ENCODE data around the gene ATP6V1E1. TPM values are rescaled to one million over a fixed set of nuclear protein-coding genes. Genes with fewer than 3 reads are reported as not detected.

ATP6V1E1 gene
- total and polyA plus RNA-seq, 2 donors (not counting 1 experiment from before 2014, with no cell fraction given), result 182 to 238 TPM

- no peak overlapping the region for H3K9ac ChIP-seq (ENCODE audit: insufficient read depth, low read length)
- TF ChIP-seq CTCF (conservative IDR thresholded peaks at IDR 0.05 in 1 of 2, IDR thresholded peaks at IDR 0.05 in 1 of 2; ENCODE audit: low read depth in 1 of 2, low read length in 2 of 2) (no peak), EZH2 (IDR thresholded peaks at IDR 0.05; ENCODE audit: low read length, missing control alignments) (no peak)
- peaks cover 6% of the 10 kb centered on the region for H3K79me2 ChIP-seq (ENCODE audit: control insufficient read depth, insufficient read depth, low read length)
- H3K27me3 ChIP-seq (ENCODE audit: control insufficient read depth, insufficient read depth, low read length), result no peaks in the 10 kb centered on the region
- peaks cover 3% of the 10 kb centered on the region for H3K36me3 ChIP-seq (ENCODE audit: control insufficient read depth, insufficient read depth, low read length)
- H3K4me1 ChIP-seq (ENCODE audit: control insufficient read depth, extremely low read depth, insufficient read depth, low read length), result no peaks in the 10 kb centered on the region
- no peak overlapping the region for H3K27ac ChIP-seq (ENCODE audit: insufficient read depth, low read length)
- H2AFZ ChIP-seq (ENCODE audit: low read length), result no peak overlapping the region
- no peak overlapping the region for H3K4me3 ChIP-seq (replicated peaks in 1 of 4; ENCODE audit: control extremely low read depth in 1 of 4, insufficient read depth in 1 of 4, low read depth in 3 of 4, low read length in 4 of 4)
- no peaks in the 10 kb centered on the region for H3K9me3 ChIP-seq (ENCODE audit: control insufficient read depth, insufficient read depth, low read depth, low read length)
- DNase-seq (ENCODE audit: low read depth in 2 of 2), result no peak
- H4K20me1 ChIP-seq (ENCODE audit: control insufficient read depth, extremely low read depth, insufficient read depth, low read length), result no peaks in the 10 kb centered on the region
- no peak overlapping the region for H3K4me2 ChIP-seq (ENCODE audit: extremely low read depth, insufficient read depth, low read length)
Observed at GRCh38 chr22:17607891-17608521, 20.5 kb downstream of the ATP6V1E1 start.

GRCh38 chr22:17606496-17606895 lies 22.1 kb downstream of the ATP6V1E1 start:
- TF ChIP-seq EZH2 (IDR thresholded peaks at IDR 0.05; ENCODE audit: low read length, missing control alignments) (no peak), CTCF (conservative IDR thresholded peaks at IDR 0.05 in 1 of 2, IDR thresholded peaks at IDR 0.05 in 1 of 2; ENCODE audit: low read depth in 1 of 2, low read length in 2 of 2) (no peak)
- H3K4me1 ChIP-seq (ENCODE audit: control insufficient read depth, extremely low read depth, insufficient read depth, low read length), result no peaks in the 10 kb centered on the region
- no peak overlapping the region for H3K27ac ChIP-seq (ENCODE audit: insufficient read depth, low read length)
- no peaks in the 10 kb centered on the region for H3K27me3 ChIP-seq (ENCODE audit: control insufficient read depth, insufficient read depth, low read length)
- H3K79me2 ChIP-seq (ENCODE audit: control insufficient read depth, insufficient read depth, low read length), result peaks cover 5% of the 10 kb centered on the region
- H4K20me1 ChIP-seq (ENCODE audit: control insufficient read depth, extremely low read depth, insufficient read depth, low read length), result no peaks in the 10 kb centered on the region
- peaks cover under 1% of the 10 kb centered on the region for H3K36me3 ChIP-seq (ENCODE audit: control insufficient read depth, insufficient read depth, low read length)
- no peak overlapping the region for H3K4me3 ChIP-seq (replicated peaks in 1 of 4; ENCODE audit: control extremely low read depth in 1 of 4, insufficient read depth in 1 of 4, low read depth in 3 of 4, low read length in 4 of 4)
- no peak overlapping the region for H3K4me2 ChIP-seq (ENCODE audit: extremely low read depth, insufficient read depth, low read length)
- H2AFZ ChIP-seq (ENCODE audit: low read length), result no peak overlapping the region
- H3K9me3 ChIP-seq (ENCODE audit: control insufficient read depth, insufficient read depth, low read depth, low read length), result no peaks in the 10 kb centered on the region
- no peak overlapping the region for H3K9ac ChIP-seq (ENCODE audit: insufficient read depth, low read length)
- peak; percentile 6 to 30 for DNase-seq (ENCODE audit: low read depth in 2 of 2)

DNA sequence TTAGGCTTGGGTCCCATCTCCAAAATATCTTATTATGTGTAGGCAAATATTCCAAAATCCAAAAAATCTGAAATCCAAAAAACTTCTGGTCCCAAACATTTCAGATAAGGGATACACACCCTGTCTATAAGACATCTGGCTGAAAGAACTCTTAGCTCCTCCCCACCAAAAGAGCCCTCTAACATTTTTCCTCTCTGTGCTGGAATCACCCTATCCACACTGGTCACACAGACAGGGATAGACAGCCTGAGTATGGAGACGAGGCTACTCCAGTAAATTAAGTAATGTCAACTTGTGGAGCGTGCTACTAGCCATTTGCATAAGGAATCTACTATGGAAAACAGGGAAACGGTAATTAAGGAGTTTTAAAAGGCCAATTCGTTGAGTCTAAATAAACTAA lies 24.9 kb downstream of the ATP6V1E1 start:
- Histone ChIP-seq H3K27ac (ENCODE audit: insufficient read depth, low read length) (no peak overlapping the region), H2AFZ (ENCODE audit: low read length) (no peak overlapping the region), H3K4me3 (replicated peaks in 1 of 4; ENCODE audit: control extremely low read depth in 1 of 4, insufficient read depth in 1 of 4, low read depth in 3 of 4, low read length in 4 of 4) (no peak overlapping the region), H4K20me1 (ENCODE audit: control insufficient read depth, extremely low read depth, insufficient read depth, low read length) (no peaks in the 10 kb centered on the region), H3K9me3 (ENCODE audit: control insufficient read depth, insufficient read depth, low read depth, low read length) (no peaks in the 10 kb centered on the region), H3K79me2 (ENCODE audit: control insufficient read depth, insufficient read depth, low read length) (peaks cover 4% of the 10 kb centered on the region), H3K4me2 (ENCODE audit: extremely low read depth, insufficient read depth, low read length) (no peak overlapping the region), H3K4me1 (ENCODE audit: control insufficient read depth, extremely low read depth, insufficient read depth, low read length) (no peaks in the 10 kb centered on the region), H3K27me3 (ENCODE audit: control insufficient read depth, insufficient read depth, low read length) (no peaks in the 10 kb centered on the region), H3K36me3 (ENCODE audit: control insufficient read depth, insufficient read depth, low read length) (peaks cover 6% of the 10 kb centered on the region), H3K9ac (ENCODE audit: insufficient read depth, low read length) (no peak overlapping the region)
- DNase-seq (ENCODE audit: low read depth in 2 of 2), result no peak
- TF ChIP-seq CTCF (conservative IDR thresholded peaks at IDR 0.05 in 1 of 2, IDR thresholded peaks at IDR 0.05 in 1 of 2; ENCODE audit: low read depth in 1 of 2, low read length in 2 of 2) (no peak), EZH2 (IDR thresholded peaks at IDR 0.05; ENCODE audit: low read length, missing control alignments) (no peak)

All from fibroblast of lung (primary cell).